ENCODE data around the gene CEMIP2. TPM values are rescaled to one million over a fixed set of nuclear protein-coding genes. Genes with fewer than 3 reads are reported as not detected.

The CEMIP2 gene
- total RNA-seq, result 68.8 and 75.8 TPM in 2 replicates

GRCh38 chr9:71768388-71769174, at the start of gene CEMIP2:
Gene CEMIP2 (minus strand): TSS chr9:71768513. CDS start chr9:71750373, 18,140 bp downstream.

Other genes with a start within 250 kb of the CEMIP2 start
- gene ABHD17B, start 142.7 kb upstream of the CEMIP2 start, total RNA-seq, result 10.4 and 14.0 TPM in 2 replicates
- gene C9orf85, start 143.1 kb upstream of the CEMIP2 start, total RNA-seq, result 10.8 and 11.8 TPM in 2 replicates